HEK293T (cell line): ENCODE measurements around the gene SMTNL2.

Experiments
- ARNT ChIP-seq: fragments of 450-650 bp; IDR thresholded peaks from 2 replicates; pipeline ENCODE4 v1.6.1; 2017; ENCODE audit warnings: mild to moderate bottlenecking
- ELF4 ChIP-seq: fragments of 450-650 bp; IDR thresholded peaks from 2 replicates; pipeline ENCODE4 v1.6.1; 2017; ENCODE audit warnings: antibody characterized with exemption
- FOXA1 ChIP-seq: fragments of 450-650 bp; IDR thresholded peaks from 2 replicates; pipeline ENCODE4 v1.6.1; 2016; ENCODE audit warnings: mild to moderate bottlenecking
- TARDBP ChIP-seq: fragments of 450-650 bp; IDR thresholded peaks from 2 replicates; pipeline ENCODE4 v1.6.1; 2016

DNA sequence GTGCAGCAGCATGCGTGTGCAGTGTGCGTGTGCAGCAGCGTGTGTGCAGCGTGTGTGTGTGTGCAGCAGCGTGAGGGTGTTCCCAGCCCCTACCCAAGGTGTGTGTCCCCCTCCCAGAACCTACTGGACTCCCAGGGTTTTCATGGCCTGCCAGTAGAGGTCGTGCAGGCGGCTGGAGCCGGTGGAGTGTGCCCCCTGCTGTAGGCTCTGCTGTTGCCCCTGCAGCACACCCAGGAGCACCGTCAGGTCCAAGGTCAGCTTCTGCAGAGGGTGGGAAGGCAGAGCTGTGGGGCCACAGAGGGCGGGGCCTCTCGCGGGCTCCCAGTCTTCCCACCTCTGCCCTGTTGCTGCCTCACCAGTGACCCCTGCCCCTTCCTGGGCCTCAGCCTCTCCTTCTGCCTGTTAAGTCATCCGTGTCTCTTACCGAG is 44.1 kb upstream of the SMTNL2 start:
- TF ChIP-seq ELF4 (no peak), TARDBP (no peak), FOXA1 (no peak), ARNT (no peak)
